Suprapubic skin (tissue), 4 donors: ENCODE measurements around the gene FYN.

Experiments used
- EP300 ChIP-seq: sonication (generic); formaldehyde crosslinking; IDR thresholded peaks from one replicate; pipeline ENCODE4 v1.6.1; 2017; ENCODE audit warnings: antibody characterized with exemption
- POLR2A ChIP-seq, 2 donors: fragments of 450-650 bp; IDR thresholded peaks; one replicate each; pipeline ENCODE4 v1.6.1; 2017; ENCODE audit warnings: antibody characterized with exemption in 2 of 2, mild to moderate bottlenecking in 2 of 2, moderate library complexity in 2 of 2
- POLR2AphosphoS5 ChIP-seq, 3 donors: sonication (generic); formaldehyde crosslinking; IDR thresholded peaks; one replicate each; pipeline ENCODE4 v1.6.1; 2017; ENCODE audit warnings: antibody characterized with exemption in 3 of 3
- TF ChIP-seq, protein P1 (sequence below), 2 donors: fragments of 200-600 bp in 1 of 2; fragments of 450-650 bp in 1 of 2; sonication (generic) in 1 of 2; IDR thresholded peaks; one replicate each; pipeline ENCODE4 v1.5.1; 2016 to 2019; ENCODE audit warnings: antibody characterized with exemption in 2 of 2, mild to moderate bottlenecking in 1 of 2, moderate library complexity in 1 of 2

DNA sequence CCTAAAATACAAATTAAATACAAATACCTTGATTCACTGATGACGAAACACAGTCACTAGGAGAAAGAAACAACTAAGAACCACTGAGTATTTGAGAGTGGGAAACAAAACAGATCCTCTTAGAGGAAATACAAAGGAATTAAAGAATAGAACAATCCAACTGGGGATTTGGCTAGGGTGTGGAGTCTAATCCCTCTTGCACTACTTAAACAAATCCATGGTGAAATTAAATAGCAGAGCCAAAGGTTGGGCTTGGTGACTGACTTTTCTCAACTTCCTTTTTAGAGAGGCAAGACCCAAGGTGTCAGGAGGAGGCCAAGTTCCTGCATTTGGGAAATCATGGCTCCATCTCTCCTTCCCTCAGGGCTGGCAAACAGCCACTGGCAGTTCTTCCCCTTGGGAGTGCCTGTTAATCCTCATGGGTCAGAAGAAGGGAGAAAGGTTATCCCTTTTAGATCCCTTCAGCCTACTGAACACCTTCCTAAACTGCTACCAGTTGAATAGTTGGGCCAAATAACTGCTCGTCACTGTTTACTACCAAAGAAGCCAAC is 166.3 kb downstream of the FYN start:
- TF ChIP-seq, protein P1, sequence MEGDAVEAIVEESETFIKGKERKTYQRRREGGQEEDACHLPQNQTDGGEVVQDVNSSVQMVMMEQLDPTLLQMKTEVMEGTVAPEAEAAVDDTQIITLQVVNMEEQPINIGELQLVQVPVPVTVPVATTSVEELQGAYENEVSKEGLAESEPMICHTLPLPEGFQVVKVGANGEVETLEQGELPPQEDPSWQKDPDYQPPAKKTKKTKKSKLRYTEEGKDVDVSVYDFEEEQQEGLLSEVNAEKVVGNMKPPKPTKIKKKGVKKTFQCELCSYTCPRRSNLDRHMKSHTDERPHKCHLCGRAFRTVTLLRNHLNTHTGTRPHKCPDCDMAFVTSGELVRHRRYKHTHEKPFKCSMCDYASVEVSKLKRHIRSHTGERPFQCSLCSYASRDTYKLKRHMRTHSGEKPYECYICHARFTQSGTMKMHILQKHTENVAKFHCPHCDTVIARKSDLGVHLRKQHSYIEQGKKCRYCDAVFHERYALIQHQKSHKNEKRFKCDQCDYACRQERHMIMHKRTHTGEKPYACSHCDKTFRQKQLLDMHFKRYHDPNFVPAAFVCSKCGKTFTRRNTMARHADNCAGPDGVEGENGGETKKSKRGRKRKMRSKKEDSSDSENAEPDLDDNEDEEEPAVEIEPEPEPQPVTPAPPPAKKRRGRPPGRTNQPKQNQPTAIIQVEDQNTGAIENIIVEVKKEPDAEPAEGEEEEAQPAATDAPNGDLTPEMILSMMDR (IDR thresholded peaks at IDR 0.05): no peak
- TF ChIP-seq POLR2A (IDR thresholded peaks at IDR 0.05) (no peak), POLR2AphosphoS5 (IDR thresholded peaks at IDR 0.05) (no peak), EP300 (no peak)
